Spleen (tissue), 11 donors: ENCODE measurements around the gene AHNAK. TPM values are rescaled to one million over a fixed set of nuclear protein-coding genes. Genes with fewer than 3 reads are reported as not detected.

Experiments
- DNase-seq: peaks from one replicate; pipeline ENCODE4 v3.0.0-alpha.2; 2020
- H3K27ac ChIP-seq, 8 donors: fragments of 200-600 bp; sonication (generic) in 7 of 8; 1 replicate in 4 of 8; 2 replicates in 4 of 8; pipeline versions ENCODE4 v1.5.0 to v1.8.0; 2016 to 2021; ENCODE audit warnings: inconsistent platforms in 4 of 8, mild to moderate bottlenecking in 4 of 8, moderate library complexity in 1 of 8
- H3K27me3 ChIP-seq, 7 donors: fragments of 200-600 bp; sonication (generic) in 6 of 7; replicated peaks in 1 of 7; 1 replicate in 4 of 7; 2 replicates in 3 of 7; pipeline versions ENCODE4 v1.5.0 to v1.8.0; 2016 to 2021; ENCODE audit warnings: inconsistent platforms in 3 of 7, mild to moderate bottlenecking in 1 of 7
- H3K36me3 ChIP-seq, 6 donors: fragments of 200-600 bp; sonication (generic) in 5 of 6; 1 replicate in 4 of 6; 2 replicates in 2 of 6; pipeline versions ENCODE4 v1.5.0 to v1.8.0; 2016 to 2021; ENCODE audit warnings: inconsistent platforms in 2 of 6
- H3K4me1 ChIP-seq, 6 donors: fragments of 200-600 bp; sonication (generic) in 5 of 6; 1 replicate in 3 of 6; 2 replicates in 3 of 6; pipeline versions ENCODE4 v1.5.0 to v1.8.0; 2016 to 2021; ENCODE audit warnings: inconsistent platforms in 3 of 6
- H3K4me3 ChIP-seq, 8 donors: fragments of 200-600 bp; sonication (generic) in 7 of 8; 1 replicate in 4 of 8; 2 replicates in 4 of 8; pipeline versions ENCODE4 v1.5.0 to v1.8.0; 2016 to 2021; ENCODE audit warnings: inconsistent platforms in 4 of 8, mild to moderate bottlenecking in 4 of 8, moderate library complexity in 2 of 8
- H3K9me3 ChIP-seq, 8 donors: fragments of 200-600 bp; sonication (generic) in 7 of 8; 1 replicate in 4 of 8; 2 replicates in 4 of 8; pipeline versions ENCODE4 v1.5.0 to v1.8.0; 2016 to 2021; ENCODE audit warnings: inconsistent platforms in 4 of 8
- CTCF ChIP-seq, 11 experiments: fragments of 200-600 bp in 7 of 11; fragments of 450-650 bp in 4 of 11; sonication (generic) in 4 of 11; IDR thresholded peaks in 8 of 11; conservative IDR thresholded peaks in 3 of 11; 1 replicate in 7 of 11; 2 replicates in 4 of 11; pipeline versions ENCODE4 v1.4.0 to v1.8.0; 2016 to 2021; ENCODE audit warnings: antibody characterized with exemption in 11 of 11, inconsistent platforms in 4 of 11, mild to moderate bottlenecking in 1 of 11
- POLR2A ChIP-seq, 3 donors: fragments of 450-650 bp; IDR thresholded peaks; one replicate each; pipeline ENCODE4 v1.5.1; 2017; ENCODE audit warnings: antibody characterized with exemption in 3 of 3, mild to moderate bottlenecking in 1 of 3
- POLR2AphosphoS5 ChIP-seq, 3 donors: sonication (generic); formaldehyde crosslinking; IDR thresholded peaks; one replicate each; pipeline ENCODE4 v1.5.1; 2017; ENCODE audit warnings: antibody characterized with exemption in 3 of 3
- WGBS, 5 donors: extraction: QIAGEN DNeasy Blood & Tissue Kit in 3 of 5; methylation state at CpG; one replicate each; pipeline versions ENCODE4 v1.1.5 to v1.1.7; 2013 to 2018; 5-methylcytosine and 5-hydroxymethylcytosine counted together
- intact Hi-C: fragments of 100-400 bp; cut with DNase I; formaldehyde crosslinking; loops from one replicate; pipeline ENCODE4 v1.15.0; 2023; ENCODE audit warnings: low total_unique reads
- polyA plus RNA-seq, 3 donors: library from polyadenylated mRNA; stranded (reverse); fragments of 200-250 nt; gene quantifications; one replicate each; pipeline ENCODE4 v1.2.1, GENCODE V29; 2013
- total RNA-seq, 7 donors: library from RNA; depleted of rRNA in 3 of 7; stranded (reverse); fragments of >200 nt in 3 of 7; fragmentation: NEBNext Ultra II Directional in 4 of 7; extraction: Animal tissue kit (Norgen Biotek cat#: 25700) in 4 of 7; gene quantifications; one replicate each; pipeline versions ENCODE4 v1.1.0 to v1.2.1, GENCODE V29; 2016 to 2021
- donor health status: healthy with polysubstance abuse.
- donor health status: DM: no; HTN: no; CAD: no; lungs with moderate emphysema.
- donor health status: DM: no; HTN: no; CAD: no.
- donor health status: Bipolar disorder and iron deficiency.
- donor health status: healthy.
- donor health status: DM: no; HTN: no; CAD: no.
- donor health status: DM: yes; HTN: yes; CAD: no.

Gene AHNAK
- total and polyA plus RNA-seq, 10 donors, result 11.8 to 370 (median 259) TPM

GRCh38 chr11:62574363-62575071 lies 27.9 kb upstream of the AHNAK start:
- H3K4me3 ChIP-seq, result peak overlapping the region; percentile 67 to 90 (median 76)
- H3K4me1 ChIP-seq, result peaks cover 32 to 79% (median 58%) of the 10 kb centered on the region in 6 donors
- peak overlapping the region; percentile 80 to 94 (median 89) for H3K27ac ChIP-seq
- TF ChIP-seq POLR2A (IDR thresholded peaks at IDR 0.05) (no peak), CTCF (IDR thresholded peaks at IDR 0.05 in 8 of 11, conservative IDR thresholded peaks at IDR 0.05 in 3 of 11) (no peak), POLR2AphosphoS5 (IDR thresholded peaks at IDR 0.05) (peak in 2 of 3 donors; percentile 8 to 22)
- peak; percentile 90 for DNase-seq
- peaks cover 0 to 75% (median 58%) of the 10 kb centered on the region in 6 donors for H3K36me3 ChIP-seq
- WGBS, 5 donors, result 0 to 1% (median 1%) methylated on average over 24 to 33 of the region's 33 CpGs
- intact Hi-C loops, result no loop called here
- H3K9me3 ChIP-seq, result no peaks in the 10 kb centered on the region
- H3K27me3 ChIP-seq, result no peaks in the 10 kb centered on the region

DNA sequence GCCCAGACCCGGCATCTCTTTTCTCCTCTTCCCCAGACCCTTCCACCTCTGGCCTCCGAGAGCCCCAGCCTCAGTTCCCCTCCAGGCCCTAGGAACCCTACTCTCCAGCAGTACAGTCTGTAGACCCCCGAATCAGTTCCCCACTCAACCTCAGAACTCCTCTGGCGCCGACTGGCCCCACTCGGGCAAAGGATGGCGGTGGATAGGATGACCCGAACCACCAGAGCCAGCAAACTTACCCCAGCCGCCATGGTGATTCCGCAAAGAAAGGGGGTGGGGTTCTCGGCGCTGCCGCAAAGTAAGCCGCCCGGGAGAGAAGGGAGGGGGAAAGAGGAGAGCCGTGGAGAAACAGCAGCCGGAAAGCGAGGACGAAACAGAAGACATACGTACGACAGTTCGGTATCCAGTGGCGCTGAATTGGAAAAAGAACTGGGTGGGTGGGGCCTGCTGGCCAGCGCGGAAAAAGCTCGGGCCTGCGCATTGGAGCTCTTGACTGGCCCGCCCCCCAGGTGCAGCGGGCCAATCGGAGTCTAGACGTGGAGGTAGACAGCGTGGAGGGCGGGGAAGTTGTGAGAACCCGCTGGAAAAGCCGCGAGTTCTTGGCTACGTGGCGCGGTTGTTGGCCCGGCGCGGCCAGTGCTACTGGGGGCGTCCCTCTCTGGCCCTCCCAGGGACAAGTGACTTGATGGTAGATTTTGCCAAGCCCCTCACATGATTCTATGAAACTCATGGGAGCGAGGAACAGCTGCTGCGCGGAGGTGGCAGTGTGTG lies 27.2 kb upstream of the AHNAK start, which contains the start of gene EEF1G:
Gene EEF1G (minus strand): TSS at position 300 of the 771 bp plus-strand sequence. CDS start 49 bp downstream, at position 251.
- intact Hi-C loops, result no loop called here
- peak; percentile 99 for DNase-seq
- H3K27ac ChIP-seq, result peak within 1 kb of the TSS; percentile 81 to 94 (median 89)
- no peaks in the 10 kb centered on the region for H3K27me3 ChIP-seq
- WGBS, 5 donors, result 0 to 1% (median 1%) methylated on average over 45 to 46 of the region's 46 CpGs
- H3K4me1 ChIP-seq, result peaks cover 32 to 79% (median 60%) of the 10 kb centered on the region in 6 donors
- H3K9me3 ChIP-seq, result no peaks in the 10 kb centered on the region
- peak within 1 kb of the TSS; percentile 67 to 90 (median 77) for H3K4me3 ChIP-seq
- H3K36me3 ChIP-seq, result peaks cover 0 to 75% (median 62%) of the 10 kb centered on the region in 6 donors
- TF ChIP-seq CTCF (IDR thresholded peaks at IDR 0.05 in 8 of 11, conservative IDR thresholded peaks at IDR 0.05 in 3 of 11) (peak in 5 of 11 experiments; percentile 0 to 36 (median 12)), POLR2A (IDR thresholded peaks at IDR 0.05) (peak in 2 of 3 donors; percentile 35 to 71), POLR2AphosphoS5 (IDR thresholded peaks at IDR 0.05) (peak; percentile 90 to 94 (median 92))

- no peaks in the 10 kb centered on the region for H3K9me3 ChIP-seq
- H3K4me3 ChIP-seq, result peak overlapping the region; percentile 67 to 90 (median 77)
- intact Hi-C loops, result no loop called here
- no peak for DNase-seq
- H3K4me1 ChIP-seq, result peaks cover 32 to 79% (median 58%) of the 10 kb centered on the region in 6 donors
- no peaks in the 10 kb centered on the region for H3K27me3 ChIP-seq
- peak overlapping the region; percentile 81 to 94 (median 87) for H3K27ac ChIP-seq
- no peak for TF ChIP-seq POLR2A (IDR thresholded peaks at IDR 0.05)
- no peak for TF ChIP-seq POLR2AphosphoS5 (IDR thresholded peaks at IDR 0.05)
- no peak for TF ChIP-seq CTCF (IDR thresholded peaks at IDR 0.05 in 8 of 11, conservative IDR thresholded peaks at IDR 0.05 in 3 of 11)
- WGBS, 5 donors, result 0 to 1% (median 1%) methylated on average over 33 of the region's 33 CpGs
- H3K36me3 ChIP-seq, result peaks cover 0 to 75% (median 62%) of the 10 kb centered on the region in 6 donors
Measured at GRCh38 chr11:62573006-62573591, 26.5 kb upstream of the AHNAK start.
